PC-3 (cell line): ENCODE results near the gene SLC35F3.

ENCODE experiments used
- CTCF ChIP-seq: fragments of 300-600 bp; sonication (generic); conservative IDR thresholded peaks from 2 replicates; pipeline ENCODE4 v1.5.1; 2017; ENCODE audit warnings: antibody characterized with exemption, low read depth, mild to moderate bottlenecking, low read length
- EZH2 ChIP-seq: fragments of 300-600 bp; sonication (generic); IDR thresholded peaks from one replicate; pipeline ENCODE4 v1.6.1; 2017; ENCODE audit warnings: antibody characterized with exemption, mild to moderate bottlenecking, low read length; ENCODE audit not compliant: unreplicated experiment
- EZH2phosphoT487 ChIP-seq: fragments of 300-600 bp; sonication (generic); IDR thresholded peaks from 2 replicates; pipeline ENCODE4 v1.6.1; 2018; ENCODE audit warnings: mild to moderate bottlenecking, antibody characterized with exemption, low read length, borderline replicate concordance

GRCh38 chr1:233972563-233972950, 68.1 kb downstream of the SLC35F3 start:
- TF ChIP-seq CTCF (no peak), EZH2 (no peak), EZH2phosphoT487 (no peak)
